NCI-H1694 treated with DMSO at 0.1 percent for 48 hours (cell line): ENCODE results near the gene MACIR.

Experiments
- DNase-seq: peaks from one replicate; lab custom pipeline; 2025; lab: John Stamatoyannopoulos, UW

Gene MACIR

DNA sequence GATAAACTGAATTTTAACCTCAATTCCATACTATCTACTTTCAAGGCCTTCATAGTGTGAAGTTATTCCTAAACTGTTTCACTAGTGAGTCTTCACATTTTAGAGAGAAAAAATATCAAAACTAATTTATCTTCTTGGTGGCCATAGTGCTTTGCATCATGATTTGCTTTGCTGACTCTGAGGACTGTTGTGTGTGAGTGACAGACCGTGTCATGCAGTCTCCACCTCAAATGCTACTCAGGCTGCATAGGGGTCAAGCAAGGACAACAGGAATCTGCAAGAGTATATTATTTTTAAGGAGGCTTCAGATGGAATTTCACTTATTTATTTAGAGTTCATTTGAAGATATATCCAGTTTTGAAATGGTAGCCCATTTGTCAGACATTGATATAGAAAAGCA lies 34.5 kb downstream of the MACIR start:
- DNase-seq: no peak

DNA sequence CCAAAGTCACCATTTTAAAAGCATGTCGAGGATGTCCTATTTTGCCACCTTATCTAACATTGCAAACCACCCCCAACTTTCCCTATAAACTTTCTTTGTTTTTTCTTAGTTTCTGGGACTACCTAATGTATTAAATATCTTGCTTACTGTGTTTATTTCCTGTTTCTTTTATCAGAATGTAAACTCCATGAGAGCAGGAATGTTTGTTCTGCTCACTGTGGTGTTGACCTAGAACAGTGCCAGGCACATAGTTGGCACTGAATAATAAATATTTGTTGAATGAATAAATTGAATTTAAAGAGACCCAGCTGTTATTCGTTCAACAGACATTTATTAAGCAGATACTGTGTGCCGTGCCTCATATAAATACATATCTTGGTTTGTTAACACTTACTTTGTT lies 35.2 kb downstream of the MACIR start:
- DNase-seq: no peak

DNA sequence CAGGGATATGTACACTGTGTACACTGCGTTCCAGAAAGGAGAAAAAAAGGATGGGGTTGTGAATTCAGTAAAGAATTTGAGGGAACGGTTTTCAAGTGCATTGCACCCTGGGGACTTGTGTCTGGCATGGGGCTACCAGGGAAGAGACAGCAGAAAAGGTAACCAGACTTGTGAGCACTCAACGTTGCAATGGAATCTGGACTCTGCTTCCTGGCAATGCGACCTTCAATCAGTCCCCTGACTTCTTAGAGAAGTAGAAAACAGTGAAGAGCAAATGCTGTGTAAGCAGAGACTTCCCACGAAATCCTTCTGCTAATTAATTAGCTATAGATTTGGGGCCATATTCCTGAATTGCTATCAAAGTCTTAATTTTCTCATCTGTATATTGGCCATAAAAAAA lies 36.3 kb downstream of the MACIR start:
- no peak for DNase-seq

DNA sequence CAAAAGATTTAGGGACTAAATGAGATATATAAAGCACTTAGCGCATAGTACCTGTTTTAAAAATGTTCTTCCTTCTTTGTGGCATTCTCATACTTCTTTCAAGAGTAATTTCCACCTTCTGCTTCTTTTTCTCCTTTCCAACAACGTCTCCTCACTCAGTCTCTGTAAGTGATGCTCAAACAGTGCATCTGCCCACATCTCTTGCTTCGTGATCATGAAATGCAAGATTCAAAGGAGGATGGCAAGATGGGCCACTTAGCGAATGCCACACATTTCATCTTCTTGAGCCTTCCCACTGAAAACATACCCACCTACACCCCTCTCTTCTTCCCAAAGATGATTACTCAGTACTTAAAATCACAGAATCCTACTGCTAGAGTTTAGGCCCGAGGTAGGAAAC lies 36.9 kb downstream of the MACIR start:
- DNase-seq: no peak

DNA sequence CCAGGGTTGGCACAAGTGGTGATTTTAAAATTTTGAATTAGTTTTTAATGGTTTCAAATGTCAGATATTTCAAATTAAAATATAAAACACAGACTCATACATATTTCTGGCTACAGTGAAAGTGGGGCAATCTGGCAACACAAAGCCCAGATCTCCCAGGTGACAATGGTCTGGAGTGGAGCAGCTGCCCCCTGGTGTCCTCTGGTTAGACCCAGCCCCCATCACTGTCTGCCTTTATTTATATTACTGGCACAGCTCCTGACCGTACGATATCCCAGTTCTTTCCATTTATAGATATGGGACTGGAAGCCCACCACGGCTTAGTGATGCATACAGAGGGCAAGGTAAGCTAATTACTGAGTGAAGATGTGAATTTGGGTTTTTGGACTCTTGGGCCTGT lies 37.3 kb downstream of the MACIR start:
- no peak for DNase-seq

DNA sequence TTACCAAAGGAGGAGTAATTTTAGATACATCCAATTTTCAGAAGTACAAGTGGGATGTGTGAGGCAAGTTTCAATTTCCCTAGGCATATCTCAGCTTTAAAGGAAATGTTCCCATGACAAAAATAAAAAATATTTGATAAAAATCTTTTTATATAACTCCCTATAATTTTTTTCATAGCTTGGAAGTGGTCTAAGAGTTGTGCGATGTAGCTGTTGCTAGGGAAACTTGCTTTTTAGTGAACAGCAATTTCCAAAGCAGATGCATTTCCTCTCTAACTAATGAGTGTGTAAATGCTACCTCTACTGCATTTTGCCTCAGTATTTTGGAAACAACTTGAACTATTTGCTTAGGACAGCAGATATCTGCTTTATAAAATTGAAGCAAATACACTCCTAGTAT lies 39.6 kb downstream of the MACIR start:
- no peak for DNase-seq

DNA sequence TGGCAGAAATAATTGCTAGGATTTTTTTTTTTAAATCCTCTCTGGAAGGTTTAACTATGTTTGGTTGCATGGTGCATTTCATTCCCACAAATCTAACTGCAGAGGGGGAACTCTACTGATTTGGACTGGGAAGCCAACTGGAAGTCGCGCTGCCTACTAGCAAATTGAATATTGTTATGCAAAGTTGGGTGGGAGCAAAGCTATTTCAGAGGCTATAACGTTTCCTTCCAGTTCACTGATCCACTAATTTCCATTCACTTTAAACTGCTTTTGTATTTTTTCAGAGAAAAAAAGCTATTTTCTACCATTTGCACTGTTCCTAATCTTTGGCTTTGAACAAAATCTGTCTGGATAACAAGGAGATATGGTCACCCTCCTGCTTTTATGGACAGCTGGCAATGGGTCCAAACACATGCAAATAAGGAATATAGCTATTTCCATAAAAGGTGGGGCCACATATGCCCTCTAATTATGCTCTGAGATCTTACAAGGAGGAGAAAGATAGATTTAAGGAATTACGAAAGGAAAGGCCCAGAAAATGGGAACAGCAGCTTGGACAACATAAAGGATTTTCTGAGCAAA lies 40.1 kb downstream of the MACIR start:
- no peak for DNase-seq

DNA sequence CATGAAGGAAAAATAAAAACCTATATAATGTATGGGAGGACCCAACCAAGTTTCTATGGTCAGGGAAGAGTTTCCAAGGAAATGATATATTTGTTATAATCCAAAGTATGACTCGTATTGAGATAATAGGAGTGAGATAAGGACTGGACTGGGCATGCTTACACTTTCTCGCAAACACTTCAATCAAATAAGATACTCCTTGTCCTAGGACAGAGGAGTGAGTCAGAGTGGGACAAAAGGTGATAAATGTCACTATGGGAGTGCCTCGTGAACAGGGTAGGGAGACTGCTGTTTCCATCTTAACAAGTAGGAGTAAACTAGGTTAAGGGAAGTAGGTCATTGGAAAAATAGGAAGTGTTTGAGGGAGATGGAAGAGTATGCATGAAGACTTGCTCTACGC lies 47.2 kb downstream of the MACIR start:
- DNase-seq: no peak

DNA sequence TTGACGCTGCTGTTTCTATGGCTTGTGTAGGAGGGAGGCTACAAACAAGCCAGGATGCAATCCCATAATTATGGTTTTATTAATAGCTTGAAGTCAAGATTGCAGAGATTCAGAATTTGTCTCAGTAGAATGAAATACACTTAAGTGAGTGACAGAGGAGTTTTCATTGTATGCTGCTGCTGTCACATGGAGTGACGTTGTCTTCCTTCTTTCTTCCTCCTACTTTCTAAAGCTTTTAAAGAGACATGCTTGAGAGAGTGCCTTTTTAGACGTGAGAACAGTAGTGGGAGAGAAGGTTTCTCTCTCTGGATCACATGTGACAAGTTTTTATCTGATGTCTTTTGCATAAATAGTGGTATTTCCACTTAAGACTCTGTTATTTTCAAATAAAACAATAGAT lies 48.9 kb downstream of the MACIR start:
- DNase-seq: no peak

DNA sequence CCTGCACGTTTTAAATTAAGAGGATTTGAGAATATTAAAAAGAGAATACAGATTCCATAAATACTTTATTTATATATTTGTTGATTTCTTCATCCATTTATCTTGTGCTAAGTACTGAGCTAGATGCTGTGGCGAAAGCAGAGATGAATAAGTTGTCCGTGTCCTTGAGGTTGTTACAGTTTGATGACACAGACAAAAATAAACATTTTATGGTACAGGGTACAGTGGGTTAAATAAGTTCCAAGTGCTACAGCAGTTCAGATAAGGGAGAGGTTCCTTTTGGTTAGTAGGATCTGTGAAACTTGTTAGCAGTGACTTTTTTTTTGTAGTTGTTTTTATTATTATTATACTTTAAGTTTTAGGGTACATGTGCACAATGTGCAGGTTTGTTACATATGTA lies 50.2 kb downstream of the MACIR start:
- DNase-seq: no peak

DNA sequence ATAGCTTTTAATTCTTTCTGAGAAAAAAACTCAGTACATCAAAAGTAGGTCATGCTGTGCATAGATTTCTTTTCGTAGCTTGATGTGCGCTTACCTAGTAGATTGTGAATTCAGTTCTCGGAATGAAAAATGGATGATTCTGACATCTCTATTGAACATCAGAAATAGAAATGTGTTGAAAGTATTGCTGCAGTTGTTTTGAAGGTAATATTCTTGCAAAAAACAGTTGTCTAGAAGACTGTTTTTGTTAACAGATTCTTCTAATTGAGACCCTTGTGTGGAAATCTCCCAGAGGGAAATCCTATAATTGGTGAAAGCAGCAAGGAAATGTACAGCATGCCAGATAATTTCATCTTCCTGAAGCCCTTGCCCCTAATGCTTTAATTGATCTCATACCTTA lies 54.5 kb downstream of the MACIR start:
- DNase-seq: no peak

DNA sequence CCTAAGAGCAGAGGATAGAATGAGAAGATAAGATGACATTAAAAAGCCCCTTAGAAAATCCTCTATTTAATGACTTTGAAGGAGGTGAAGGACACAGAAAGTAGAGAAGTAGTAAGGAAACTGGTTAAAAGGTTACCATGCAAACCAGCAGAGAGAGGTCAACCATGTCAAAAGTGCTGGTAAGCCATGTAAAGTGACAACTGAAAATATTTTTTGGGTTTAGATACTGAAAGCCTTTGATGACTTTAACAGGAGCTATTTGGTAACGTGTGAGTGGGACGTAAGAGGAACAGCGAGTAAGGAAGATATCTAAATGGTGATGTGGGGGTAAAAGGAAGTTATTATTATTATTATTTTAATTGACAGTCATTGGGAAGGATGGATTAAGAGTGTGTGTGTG lies 56.9 kb downstream of the MACIR start:
- no peak for DNase-seq

DNA sequence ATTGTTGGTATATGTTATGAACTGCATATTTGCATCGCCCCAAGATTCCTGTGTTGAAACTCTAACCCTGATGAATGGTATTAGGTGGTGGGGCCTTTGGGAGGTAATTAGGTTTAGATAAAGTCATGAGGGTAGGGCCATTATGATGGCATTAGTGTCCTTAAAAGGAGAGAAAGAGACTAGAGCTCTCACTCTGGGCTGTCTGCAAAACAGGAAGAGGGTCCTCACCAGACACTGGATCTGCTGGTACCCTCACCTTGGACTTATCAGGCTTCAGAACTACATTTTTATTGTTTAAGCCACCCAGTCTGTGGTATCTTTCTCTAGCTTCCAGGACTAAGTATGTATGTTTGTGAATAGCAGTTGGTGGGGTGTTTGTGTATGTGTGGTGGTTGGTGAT lies 68.9 kb downstream of the MACIR start:
- DNase-seq: no peak

DNA sequence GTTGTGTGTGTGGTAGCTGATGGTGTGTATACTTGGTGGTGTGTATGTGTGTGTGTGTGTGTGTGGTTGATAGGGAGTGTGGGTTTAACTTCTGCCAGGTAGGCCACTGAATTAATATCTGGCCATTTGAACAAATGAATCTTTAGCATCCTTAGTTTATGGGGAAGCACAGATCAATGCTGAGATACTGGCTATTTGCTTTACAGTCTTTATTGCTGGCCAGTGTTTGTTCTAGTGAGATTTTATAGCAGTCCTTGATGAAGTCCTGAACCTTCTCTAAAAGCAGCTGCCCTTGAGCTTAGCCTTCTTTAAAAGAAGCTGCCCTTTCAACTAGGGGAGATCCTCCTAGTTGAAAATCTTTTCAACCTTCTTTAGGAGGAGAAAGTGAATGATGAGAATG lies 69.3 kb downstream of the MACIR start:
- DNase-seq: no peak
